Myocyte (in vitro differentiated cells): ENCODE results near the gene KSR2. TPM values are rescaled to one million over a fixed set of nuclear protein-coding genes. Genes with fewer than 3 reads are reported as not detected.
"Not testable (repeated sequence)": the region's sequence is repeated elsewhere in the genome, so short reads cannot be mapped to it uniquely, and the experiment has no call there.

Experiments used
- DNase-seq: peaks from one replicate; pipeline ENCODE4 v3.0.0-alpha.2; 2012; ENCODE audit warnings: low read depth
- polyA plus RNA-seq: library from polyadenylated mRNA; unstranded; fragments of >200 nt; gene quantifications from one replicate; pipeline ENCODE4 v1.2.1, GENCODE V29; 2012; ENCODE audit warnings: missing spikeins
- total RNA-seq: library from RNA; depleted of rRNA; stranded (reverse); fragments of >200 nt; gene quantifications from 2 replicates; pipeline ENCODE4 v1.2.3, GENCODE V29; 2014

The KSR2 gene
- total RNA-seq = not detected in 2 replicates
- polyA plus RNA-seq = not detected

DNA sequence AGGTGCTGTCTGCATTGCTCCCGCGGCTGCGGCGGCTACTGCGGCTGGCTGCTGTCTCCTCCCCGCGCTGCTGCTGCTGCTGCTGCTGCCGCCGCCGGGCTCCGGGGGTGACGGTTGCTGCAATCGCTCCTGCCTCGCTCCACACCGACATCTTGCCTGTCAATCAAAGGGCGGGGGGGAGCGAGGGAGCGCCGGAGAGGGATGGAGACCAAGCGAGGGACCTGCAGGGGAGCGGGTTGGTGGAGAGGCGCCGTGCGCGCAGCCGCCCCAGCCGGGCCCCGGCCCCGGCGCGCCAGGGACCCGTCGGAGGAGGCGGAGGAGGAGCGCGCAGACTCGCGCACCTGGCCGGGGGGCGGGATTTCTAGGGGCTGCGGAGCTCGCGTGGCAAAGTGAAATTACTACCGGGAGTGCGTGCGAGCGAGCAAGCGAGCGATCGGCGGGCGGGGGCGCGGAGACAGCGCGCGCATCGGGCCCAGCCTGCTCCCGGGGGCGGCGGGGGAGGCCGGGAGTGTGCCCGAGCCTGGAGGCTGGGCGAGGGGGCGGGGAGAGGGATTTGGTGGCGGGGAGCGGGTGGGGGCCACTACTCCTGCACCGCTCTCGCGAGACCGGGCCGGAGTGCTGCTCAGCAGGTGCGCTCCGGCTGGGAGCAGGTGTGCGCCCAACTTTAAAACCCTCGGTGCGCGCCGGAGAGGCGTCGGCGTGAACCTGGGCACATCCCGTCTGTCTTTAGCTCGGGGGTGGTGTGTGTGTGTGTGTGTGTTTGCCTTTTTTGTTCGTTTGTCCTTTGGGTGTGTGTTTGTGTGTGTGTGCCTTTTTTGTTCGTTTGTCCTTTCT lies at the start of gene KSR2:
Gene KSR2, minus strand, starts transcription at position 165 of the 834 bp plus-strand sequence. CDS start 735 bp downstream, outside the sequence.
- peak; percentile 4 for DNase-seq

DNA sequence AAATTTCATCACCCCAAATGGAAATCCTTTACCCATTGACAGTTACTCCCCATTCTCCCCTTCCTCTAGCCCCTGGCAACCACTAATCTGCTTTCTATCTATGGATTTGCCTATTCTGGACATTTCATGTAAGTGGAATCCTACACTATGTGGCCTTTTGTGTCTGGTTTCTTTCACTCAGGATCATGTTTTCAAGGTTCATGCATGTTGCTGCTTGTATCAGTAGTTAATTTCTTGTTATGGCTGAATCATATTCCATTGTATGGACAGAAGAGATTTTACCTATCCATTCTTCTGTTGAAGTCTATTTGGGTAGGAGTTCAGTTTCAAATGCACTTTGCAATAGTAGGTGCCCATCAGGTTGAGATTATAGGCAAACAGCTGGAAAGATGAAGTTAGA lies 49.1 kb upstream of the KSR2 start:
- DNase-seq = no peak

DNA sequence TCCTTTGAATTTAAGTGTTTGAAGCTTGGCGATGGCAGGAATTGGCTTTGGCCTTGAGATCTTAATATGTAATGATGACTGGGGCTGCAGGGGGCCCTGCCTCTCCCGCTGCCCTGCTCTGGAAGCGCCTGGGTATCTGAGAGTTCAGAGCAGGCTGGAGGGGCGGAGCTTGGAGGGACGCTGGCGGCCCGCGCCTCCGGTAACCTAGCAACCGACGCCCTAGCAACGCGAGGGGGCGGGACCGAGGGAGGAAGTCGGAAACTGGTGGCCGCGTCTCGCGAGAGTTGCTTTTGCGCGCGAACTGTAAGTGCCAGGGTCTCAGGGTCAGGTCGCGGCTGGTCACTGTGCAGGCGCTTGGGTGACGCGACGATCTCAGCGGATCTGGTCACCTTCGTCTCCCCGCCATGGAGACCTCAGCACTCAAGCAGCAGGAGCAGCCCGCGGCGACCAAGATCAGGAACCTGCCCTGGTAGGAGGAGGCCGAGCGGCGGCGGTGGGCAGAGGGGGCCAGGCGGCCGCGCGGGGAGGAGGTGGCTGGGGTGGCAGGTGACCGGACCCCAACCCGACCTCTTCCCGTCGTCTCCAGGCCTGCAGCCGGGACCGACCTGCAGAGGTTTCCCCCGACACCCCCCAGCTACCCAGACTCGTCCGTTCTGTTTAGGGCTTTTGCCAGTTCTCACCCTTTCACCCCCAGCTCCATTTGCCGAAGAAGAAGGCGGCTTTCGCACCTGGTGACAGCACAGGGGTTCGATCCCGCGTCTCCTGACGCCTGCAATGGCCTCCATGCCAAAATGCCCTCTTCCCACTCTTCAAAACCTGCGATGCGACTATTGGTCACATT lies 47.9 kb upstream of the KSR2 start, which contains the start of gene RFC5:
Gene RFC5, plus strand, starts transcription at position 280 of the 841 bp plus-strand sequence. Its CDS starts 125 bp downstream, at position 405.
- DNase-seq = peak; percentile 98

- peak; percentile 2 for DNase-seq
Observed at GRCh38 chr12:118015944-118016343, 47.2 kb upstream of the KSR2 start.

- DNase-seq = no peak
Observed at GRCh38 chr12:118015306-118015705, 46.5 kb upstream of the KSR2 start.

- DNase-seq = no peak
Observed at GRCh38 chr12:118013283-118013682, 44.5 kb upstream of the KSR2 start.

GRCh38 chr12:118011961-118012360 lies 43.2 kb upstream of the KSR2 start:
- DNase-seq = no peak

DNA sequence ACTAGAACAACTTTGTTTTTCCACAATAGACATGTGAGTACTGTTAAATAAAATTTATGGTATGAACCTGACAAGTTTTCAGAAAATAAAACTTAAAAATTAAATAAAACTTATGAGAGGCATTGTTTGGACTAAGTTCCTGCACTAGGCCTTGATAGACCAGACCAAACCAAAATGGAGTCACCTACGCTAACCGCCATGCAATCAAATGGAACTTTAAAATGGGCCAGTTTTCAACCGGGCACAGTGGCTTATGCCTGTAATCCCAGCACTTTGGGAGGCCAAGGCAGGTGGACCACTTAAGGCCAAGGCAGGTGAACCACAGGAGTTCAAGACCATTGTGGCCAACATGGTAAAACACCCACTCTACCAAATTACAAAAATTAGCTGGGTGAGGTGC lies 42.6 kb upstream of the KSR2 start:
- DNase-seq = no peak

- DNase-seq = no peak
Observed at GRCh38 chr12:118010903-118011302, 42.1 kb upstream of the KSR2 start.

DNA sequence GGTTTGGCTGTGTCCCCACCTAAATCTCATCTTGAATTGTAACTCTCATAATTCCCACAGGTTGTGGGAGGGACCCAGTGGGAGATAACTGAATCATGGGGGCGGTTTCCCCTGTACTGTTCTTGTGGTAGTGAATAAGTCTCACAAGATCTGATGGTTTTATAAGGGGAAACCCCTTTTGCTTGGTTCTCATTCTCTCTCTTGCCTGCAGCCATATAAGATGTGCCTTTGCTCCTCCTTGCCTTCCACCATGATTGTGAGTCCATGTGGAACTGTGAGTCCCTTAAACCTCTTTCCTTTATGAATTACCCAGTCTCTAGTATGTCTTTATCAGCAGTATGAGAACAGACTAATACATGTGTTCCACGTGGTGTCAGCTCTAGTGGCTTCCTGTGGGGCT lies 31.0 kb upstream of the KSR2 start:
- not testable (repeated sequence) for DNase-seq

DNA sequence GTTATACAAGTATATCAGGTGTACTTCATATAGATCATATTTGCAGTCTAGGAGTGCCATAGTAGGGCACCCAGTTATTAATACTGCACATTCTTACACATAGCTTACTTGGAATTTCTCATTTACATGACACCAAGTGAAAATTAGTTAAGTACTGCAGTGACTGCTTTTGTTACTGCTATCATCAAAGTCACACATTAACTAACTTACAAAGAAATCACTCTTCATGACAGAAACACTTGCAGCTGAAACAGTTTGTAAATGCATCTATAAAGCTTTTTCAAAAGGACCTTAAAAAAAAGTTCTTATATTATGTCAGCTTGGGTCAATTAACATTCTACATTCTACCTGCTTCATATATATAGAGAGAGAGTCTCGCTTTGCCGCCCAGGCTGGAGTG lies 29.9 kb upstream of the KSR2 start:
- DNase-seq = no peak

DNA sequence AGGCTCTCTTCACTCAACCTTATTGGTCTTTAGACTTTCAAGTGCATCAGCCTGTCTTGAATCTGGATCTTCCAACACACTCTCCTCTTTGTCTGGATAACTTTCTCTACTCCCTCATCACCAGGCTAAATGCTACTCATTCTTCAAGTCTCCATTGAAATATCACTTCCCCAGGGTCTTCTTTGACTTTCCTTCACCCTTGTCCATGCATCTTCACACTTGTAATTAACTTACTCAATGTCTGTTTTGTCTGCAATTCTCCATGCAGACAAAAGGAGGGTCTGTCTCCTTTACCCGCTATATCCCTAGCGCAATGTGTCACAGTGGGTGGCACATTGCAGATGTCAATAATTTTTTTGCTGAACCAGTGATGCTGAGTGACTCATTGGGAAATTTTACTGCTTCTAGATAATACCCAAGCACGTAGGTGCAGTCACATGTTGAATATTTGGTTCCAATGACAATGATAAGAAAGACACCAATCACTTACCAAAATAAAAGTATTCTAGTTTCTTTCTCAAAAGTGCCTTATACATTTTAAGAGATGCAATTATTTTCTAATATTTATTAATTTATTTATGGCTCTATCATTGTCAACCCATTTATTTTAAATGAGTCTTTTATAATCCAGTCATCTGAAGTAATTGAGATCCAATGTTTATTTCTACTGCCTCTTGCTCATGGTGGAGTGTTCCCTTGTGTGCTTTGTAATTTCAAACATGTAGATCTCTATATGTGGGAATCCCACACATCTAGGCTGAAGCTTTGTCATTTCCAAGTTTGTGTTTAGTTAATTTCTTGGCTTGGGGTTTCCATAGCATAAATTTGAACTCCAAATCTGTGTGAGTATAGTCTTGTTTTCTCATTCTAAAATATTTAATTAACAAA lies 26.0 kb upstream of the KSR2 start:
- no peak for DNase-seq

GRCh38 chr12:117986705-117987469 lies 18.1 kb upstream of the KSR2 start:
- peak; percentile 3 for DNase-seq

DNA sequence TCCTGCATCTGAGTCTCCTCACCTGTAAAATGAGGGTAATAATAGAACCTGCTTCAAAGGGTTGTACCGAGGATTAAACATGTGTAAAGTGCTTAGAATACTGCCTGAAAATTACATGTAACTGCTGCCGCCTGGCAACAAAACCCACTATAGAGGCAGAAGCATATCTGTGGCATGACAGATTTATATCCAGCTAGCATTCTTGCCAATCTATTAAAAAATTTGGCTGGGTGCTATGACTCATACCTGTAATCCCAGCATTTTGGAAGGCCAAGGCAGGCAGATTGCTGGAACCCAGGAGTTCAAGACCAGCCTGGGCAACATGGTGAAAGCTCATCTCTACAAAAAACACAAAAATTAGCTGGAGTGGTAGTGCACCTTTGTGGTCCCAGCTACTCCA lies 16.4 kb upstream of the KSR2 start:
- no peak for DNase-seq

- no peak for DNase-seq
Observed at GRCh38 chr12:117981267-117981666, 12.5 kb upstream of the KSR2 start.

DNA sequence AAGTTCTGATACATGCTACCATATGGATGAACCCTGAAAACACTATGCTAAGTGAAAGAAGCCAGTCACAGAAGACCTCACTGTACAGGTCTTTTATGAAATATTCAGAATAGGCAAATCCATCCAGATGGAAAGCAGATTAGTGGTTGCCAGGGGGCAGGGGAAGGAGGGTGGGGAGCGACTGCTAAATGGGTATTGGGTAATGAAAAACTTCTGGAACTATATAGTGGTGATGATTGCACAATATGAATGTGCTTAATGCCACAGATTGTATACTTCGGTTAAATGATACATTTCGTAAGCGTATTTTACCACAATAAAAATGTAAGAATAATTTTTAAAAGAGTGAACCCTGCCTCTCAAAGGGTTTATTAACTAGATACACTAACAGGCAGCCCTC lies 11.8 kb upstream of the KSR2 start:
- DNase-seq = no peak

GRCh38 chr12:117977373-117977772 lies 8.6 kb upstream of the KSR2 start:
- DNase-seq = no peak

DNA sequence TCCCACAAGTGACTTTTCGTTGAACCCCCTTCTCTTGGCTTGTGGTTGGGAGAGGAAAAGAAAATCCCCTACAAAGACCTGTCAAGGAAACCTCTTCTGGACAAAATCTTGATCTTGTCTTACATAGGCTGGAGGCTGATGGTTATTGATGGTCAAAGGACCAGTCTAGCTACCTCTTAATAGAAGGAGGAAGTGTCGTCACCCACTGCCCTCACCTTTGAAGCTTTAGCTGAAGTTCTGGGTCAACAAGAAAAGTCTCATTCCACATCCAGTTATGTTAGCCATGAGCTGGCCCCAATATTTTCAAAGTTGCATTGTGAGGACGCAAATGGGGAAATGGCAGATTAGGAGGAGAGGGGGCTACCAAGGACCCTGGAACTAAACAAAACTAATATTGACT lies 6.2 kb upstream of the KSR2 start:
- DNase-seq = no peak

DNA sequence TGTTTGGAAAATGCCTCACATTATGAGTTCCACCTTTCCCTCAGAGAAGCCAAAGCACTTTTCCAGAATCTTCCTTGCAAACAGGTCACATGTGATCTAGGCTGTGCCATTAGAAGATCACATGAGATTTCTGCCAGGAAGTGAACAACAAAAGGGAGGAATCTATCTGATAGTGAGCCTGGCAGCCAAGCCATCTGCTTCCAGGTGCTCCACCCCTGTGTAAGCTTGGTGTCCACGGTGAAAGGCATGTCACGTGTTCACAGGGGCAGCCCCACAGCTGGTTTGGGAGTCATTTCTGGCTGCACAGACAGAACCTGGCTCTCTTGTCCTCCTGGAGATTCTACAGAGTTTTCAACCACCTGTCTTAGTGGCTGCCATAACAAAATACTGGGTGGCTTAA lies 3.5 kb upstream of the KSR2 start:
- no peak for DNase-seq

GRCh38 chr12:117970334-117970733 lies 1.5 kb upstream of the KSR2 start:
- DNase-seq = no peak
